MM.1S (cell line): ENCODE data around the gene MED13L.

Experiments
- DNase-seq: peaks from one replicate; pipeline ENCODE4 v3.0.0-alpha.2; 2015
- H2AFZ ChIP-seq: fragments of 300-600 bp; sonication (generic); 2 replicates; pipeline ENCODE4 v1.6.0; 2016; ENCODE audit warnings: antibody characterized with exemption, low read length
- H3F3A ChIP-seq: fragments of 300-600 bp; sonication (generic); 2 replicates; pipeline ENCODE4 v1.6.1; 2016; ENCODE audit warnings: mild to moderate bottlenecking, antibody characterized with exemption, low read length, moderate library complexity, mixed read lengths; ENCODE audit not compliant: insufficient read depth
- H3K27ac ChIP-seq: fragments of 300-600 bp; sonication (generic); 2 replicates; pipeline ENCODE4 v1.5.1; 2016; ENCODE audit warnings: mild to moderate bottlenecking, low read length
- H3K27me3 ChIP-seq: fragments of 300-600 bp; sonication (generic); replicated peaks from 2 replicates; pipeline ENCODE4 v1.6.0; 2016; ENCODE audit warnings: low read length; ENCODE audit not compliant: insufficient read depth
- H3K36me3 ChIP-seq: fragments of 300-600 bp; sonication (generic); replicated peaks from 2 replicates; pipeline ENCODE4 v1.6.1; 2016; ENCODE audit warnings: mild to moderate bottlenecking, low read length, mixed read lengths; ENCODE audit not compliant: insufficient read depth
- H3K4me1 ChIP-seq: fragments of 300-600 bp; sonication (generic); 2 replicates; pipeline ENCODE4 v1.6.1; 2016; ENCODE audit warnings: low read length, mixed read lengths
- H3K4me2 ChIP-seq: fragments of 300-600 bp; sonication (generic); 2 replicates; pipeline ENCODE4 v1.6.0; 2016; ENCODE audit warnings: low read depth, low read length
- H3K4me3 ChIP-seq: fragments of 300-600 bp; sonication (generic); 2 replicates; pipeline ENCODE4 v1.5.1; 2016; ENCODE audit warnings: low read length, mixed read lengths
- H3K79me2 ChIP-seq: fragments of 300-600 bp; sonication (generic); 2 replicates; pipeline ENCODE4 v1.6.1; 2016; ENCODE audit warnings: mixed run types, low read length, mixed read lengths
- H3K9ac ChIP-seq: fragments of 300-600 bp; sonication (generic); 2 replicates; pipeline ENCODE4 v1.6.1; 2016; ENCODE audit warnings: low read length, mixed read lengths
- H3K9me2 ChIP-seq: fragments of 300-600 bp; sonication (generic); replicated peaks from 2 replicates; pipeline ENCODE4 v1.6.1; 2016; ENCODE audit warnings: mild to moderate bottlenecking, low read length, mixed read lengths; ENCODE audit not compliant: insufficient read depth
- H3K9me3 ChIP-seq: fragments of 300-600 bp; sonication (generic); replicated peaks from 2 replicates; pipeline ENCODE4 v1.6.1; 2016; ENCODE audit warnings: mild to moderate bottlenecking, low read length, mixed read lengths; ENCODE audit not compliant: insufficient read depth
- H4K20me1 ChIP-seq: fragments of 300-600 bp; sonication (generic); 2 replicates; pipeline ENCODE4 v1.6.1; 2016; ENCODE audit warnings: mild to moderate bottlenecking, low read length, moderate library complexity, mixed read lengths; ENCODE audit not compliant: insufficient read depth
- CTCF ChIP-seq: fragments of 300-600 bp; sonication (generic); IDR thresholded peaks from 2 replicates; pipeline ENCODE4 v1.5.1; 2016; ENCODE audit warnings: antibody characterized with exemption, low read length, mixed read lengths
- EZH2 ChIP-seq: fragments of 300-600 bp; sonication (generic); optimal IDR thresholded peaks from 2 replicates; pipeline ENCODE3; 2017; ENCODE audit warnings: low read depth, mild to moderate bottlenecking, antibody characterized with exemption, low read length, mixed read lengths
- EZH2phosphoT487 ChIP-seq: fragments of 300-600 bp; sonication (generic); IDR thresholded peaks from 2 replicates; pipeline ENCODE4 v1.6.1; 2018; ENCODE audit warnings: antibody characterized with exemption, low read length

MED13L gene

GRCh38 chr12:116009805-116010204 is 267.7 kb downstream of the MED13L start:
- Histone ChIP-seq H3F3A (no peaks in the 10 kb centered on the region), H3K9me2 (no peaks in the 10 kb centered on the region), H2AFZ (no peak overlapping the region), H3K9me3 (no peaks in the 10 kb centered on the region), H3K36me3 (no peaks in the 10 kb centered on the region; the same call in 1 of the 2 replicates), H3K79me2 (peaks cover 5% of the 10 kb centered on the region; the same call in 1 of the 2 replicates), H3K4me2 (no peak overlapping the region), H3K27ac (no peak overlapping the region), H3K4me3 (no peak overlapping the region), H3K27me3 (no peaks in the 10 kb centered on the region), H3K9ac (no peak overlapping the region), H4K20me1 (no peaks in the 10 kb centered on the region), H3K4me1 (no peaks in the 10 kb centered on the region)
- TF ChIP-seq CTCF (peak; percentile 11; the same call in 1 of the 2 replicates), EZH2phosphoT487 (no peak)
- no peak for DNase-seq

GRCh38 chr12:116006141-116006540 is 271.4 kb downstream of the MED13L start:
- Histone ChIP-seq H3K36me3 (no peaks in the 10 kb centered on the region; the same call in 1 of the 2 replicates), H3K4me1 (no peaks in the 10 kb centered on the region)
- DNase-seq, result no peak

GRCh38 chr12:116002890-116003536 is 274.5 kb downstream of the MED13L start:
- no peak overlapping the region for H2AFZ ChIP-seq
- H3K9me2 ChIP-seq, result no peaks in the 10 kb centered on the region
- no peaks in the 10 kb centered on the region for H4K20me1 ChIP-seq
- DNase-seq, result no peak
- H3K79me2 ChIP-seq, result no peaks in the 10 kb centered on the region
- H3K27me3 ChIP-seq, result no peaks in the 10 kb centered on the region
- no peak overlapping the region for H3K4me3 ChIP-seq
- 0 out of 2 replicates have a peak, but pooled peaks cover 4% of the 10 kb centered on the region for H3F3A ChIP-seq
- no peaks in the 10 kb centered on the region for H3K9me3 ChIP-seq
- no peaks in the 10 kb centered on the region for H3K4me1 ChIP-seq
- H3K36me3 ChIP-seq, result no peaks in the 10 kb centered on the region
- no peak overlapping the region for H3K4me2 ChIP-seq
- TF ChIP-seq EZH2 (no peak), CTCF (no peak), EZH2phosphoT487 (no peak)
- H3K9ac ChIP-seq, result no peak overlapping the region
- no peak overlapping the region for H3K27ac ChIP-seq

More at GRCh38 chr12:116006141-116006540, 271.4 kb downstream of the MED13L start:
- Histone ChIP-seq H3K79me2 (no peaks in the 10 kb centered on the region; the same call in 1 of the 2 replicates), H4K20me1 (no peaks in the 10 kb centered on the region), H3K4me3 (no peak overlapping the region), H3K27me3 (no peaks in the 10 kb centered on the region), H3K9me2 (no peaks in the 10 kb centered on the region), H3K4me2 (no peak overlapping the region), H3K27ac (no peak overlapping the region), H2AFZ (no peak overlapping the region), H3K9ac (no peak overlapping the region), H3K9me3 (no peaks in the 10 kb centered on the region), H3F3A (no peaks in the 10 kb centered on the region)
- TF ChIP-seq EZH2phosphoT487 (no peak), CTCF (no peak), EZH2 (no peak)
